HG02610 (cell line): ENCODE results near the gene REXO1.
"Not testable (repeated sequence)": the region's sequence is repeated elsewhere in the genome, so short reads cannot be mapped to it uniquely, and the experiment has no call there.

ENCODE experiments used
- ATAC-seq: cut with Tn5 transposase; IDR thresholded peaks from one replicate; pipeline ENCODE4 v1.9.1; 2021; ENCODE audit warnings: mild to moderate bottlenecking, moderate library complexity; ENCODE audit not compliant: unreplicated experiment

REXO1 gene

GRCh38 chr19:1799695-1800342 is 48.5 kb downstream of the REXO1 start:
- ATAC-seq = no peak

GRCh38 chr19:1797313-1797712 is 51.0 kb downstream of the REXO1 start:
- ATAC-seq = not testable (repeated sequence)

- no peak for ATAC-seq
Observed at GRCh38 chr19:1796395-1797142, 51.7 kb downstream of the REXO1 start.

DNA sequence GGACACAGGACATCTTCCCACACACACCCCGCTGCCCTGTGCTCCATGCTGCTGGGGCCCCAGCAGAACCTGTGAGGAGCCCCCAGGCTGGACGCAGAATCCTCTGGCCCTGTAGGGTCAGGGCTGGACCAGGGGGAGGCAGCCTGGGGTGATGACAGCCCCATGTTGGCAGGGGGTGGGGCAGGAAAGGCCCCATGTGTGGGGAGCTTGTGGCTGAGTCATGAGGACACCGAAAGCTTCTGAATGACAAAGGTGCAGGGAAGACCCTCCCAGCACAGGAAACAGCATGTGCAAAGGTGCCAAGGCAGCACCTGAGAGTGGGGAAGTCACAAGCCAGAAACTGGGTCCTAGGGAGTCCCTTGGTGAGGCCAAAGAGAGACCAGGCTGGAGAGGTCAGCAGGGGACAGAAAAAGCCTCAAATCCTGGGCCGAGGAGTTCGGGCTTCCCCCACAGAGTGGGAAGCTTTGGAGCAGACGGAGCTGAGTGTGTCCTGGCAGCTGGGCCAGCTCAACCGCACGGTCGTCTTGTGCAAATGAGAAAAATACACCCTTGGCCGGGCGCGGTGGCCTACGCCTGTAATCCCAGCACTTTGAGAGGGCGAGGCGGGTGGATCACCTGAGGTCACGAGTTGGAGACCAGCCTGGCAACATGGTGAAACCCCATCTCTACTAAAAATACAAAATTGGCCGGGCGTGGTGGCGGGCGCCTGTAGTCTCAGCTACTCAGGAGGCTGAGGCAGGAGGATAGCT is 53.7 kb downstream of the REXO1 start:
- no peak for ATAC-seq

GRCh38 chr19:1791879-1792278 is 56.4 kb downstream of the REXO1 start:
- ATAC-seq = no peak

GRCh38 chr19:1790054-1790792 is 58.1 kb downstream of the REXO1 start:
- ATAC-seq = no peak

GRCh38 chr19:1789261-1790041 is 58.8 kb downstream of the REXO1 start:
- ATAC-seq = no peak

GRCh38 chr19:1787116-1787515 is 61.2 kb downstream of the REXO1 start:
- no peak for ATAC-seq

DNA sequence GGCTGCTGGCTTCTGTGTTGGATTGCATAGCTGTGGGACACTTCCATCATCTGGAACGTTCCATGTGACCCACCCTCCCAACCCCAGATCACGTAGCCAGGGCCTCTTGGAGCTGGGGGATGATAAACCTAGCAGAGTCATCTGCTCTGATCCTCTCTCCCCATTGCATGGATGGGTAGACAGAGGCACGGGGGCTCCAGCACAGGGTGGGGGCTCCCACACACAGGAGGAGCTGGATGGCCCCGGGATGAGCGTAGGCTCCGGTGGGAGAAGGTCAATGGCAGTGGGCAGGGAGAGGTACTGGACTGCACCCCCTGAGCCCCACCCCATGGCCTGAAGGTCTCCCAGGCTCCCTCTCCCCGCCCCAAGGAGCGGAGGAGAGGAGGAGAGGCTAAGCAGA is 61.6 kb downstream of the REXO1 start:
- ATAC-seq = no peak

DNA sequence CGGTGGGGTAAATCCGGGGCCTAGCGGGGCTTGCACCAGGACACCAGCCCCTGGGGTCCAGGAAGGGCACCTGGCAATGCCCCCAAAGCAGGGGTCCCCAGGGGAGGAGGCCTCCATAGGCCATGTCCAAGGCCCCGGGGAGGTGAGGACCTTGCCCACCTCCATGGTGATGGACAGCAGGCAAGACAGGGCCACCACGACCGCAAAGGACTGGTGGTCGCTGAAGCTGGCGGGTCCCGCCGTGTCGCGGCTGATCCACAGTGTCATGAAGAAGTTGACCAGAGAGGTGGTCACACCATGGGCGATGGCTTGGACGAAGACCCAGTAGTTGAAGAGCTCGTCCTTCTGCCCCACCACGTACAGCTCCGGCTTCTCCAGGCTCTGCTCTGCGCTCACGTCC is 63.0 kb downstream of the REXO1 start:
- no peak for ATAC-seq

GRCh38 chr19:1783874-1784273 is 64.4 kb downstream of the REXO1 start:
- ATAC-seq = no peak

DNA sequence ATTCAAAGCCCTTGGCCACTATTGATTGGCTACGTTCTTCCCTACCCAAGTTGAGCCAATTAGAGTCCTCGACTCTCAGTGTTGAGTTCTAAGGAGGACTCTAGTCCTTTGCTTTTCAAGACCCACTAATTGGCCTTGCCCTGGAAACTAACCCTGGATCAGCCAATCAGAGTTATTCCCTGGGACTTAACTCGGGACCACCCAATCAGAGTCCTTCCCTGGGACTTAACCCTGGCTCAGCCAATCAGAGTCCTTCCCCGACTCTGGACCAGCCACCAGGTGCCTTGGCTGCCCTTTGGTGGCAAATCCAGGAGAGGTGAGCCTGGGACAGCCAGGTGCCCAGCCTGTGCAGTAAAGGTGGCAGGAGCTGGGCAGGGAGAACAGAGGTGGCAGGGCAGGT is 64.9 kb downstream of the REXO1 start:
- no peak for ATAC-seq

- ATAC-seq = no peak
Observed at GRCh38 chr19:1782521-1782920, 65.8 kb downstream of the REXO1 start.

DNA sequence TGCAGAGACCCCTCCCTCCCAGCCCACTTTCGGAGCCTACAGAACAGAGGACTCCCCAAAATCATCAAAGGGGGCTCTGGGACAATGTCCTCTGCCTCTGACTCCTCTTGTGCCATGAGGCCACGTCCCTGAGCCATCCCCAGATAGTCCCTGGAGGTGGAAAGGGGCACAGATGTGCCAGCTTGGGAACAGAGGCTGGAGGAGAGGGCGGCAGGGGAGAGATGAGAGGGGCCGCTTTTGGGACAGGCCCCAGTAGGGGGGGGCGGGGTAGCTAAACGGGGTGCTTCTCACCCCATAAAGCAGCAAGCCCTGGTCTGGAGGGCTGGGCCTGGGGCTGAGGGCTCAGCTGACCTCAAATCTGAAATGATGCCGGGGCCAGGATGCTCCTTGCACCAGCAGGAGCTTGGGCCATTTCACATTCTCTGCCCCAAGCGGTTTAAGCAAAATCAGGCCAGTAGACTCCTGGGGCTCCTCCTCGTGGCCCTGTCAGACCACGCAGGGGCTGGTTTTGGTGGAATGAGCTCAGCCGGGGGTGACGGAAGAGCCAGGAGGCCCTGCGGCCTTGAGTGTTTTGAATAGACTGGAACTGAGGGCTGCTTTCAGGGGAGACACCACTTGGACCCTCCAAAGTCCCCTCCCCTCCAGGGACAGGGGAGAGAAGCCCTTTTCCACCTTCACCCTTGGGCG is 67.9 kb downstream of the REXO1 start:
- no peak for ATAC-seq

DNA sequence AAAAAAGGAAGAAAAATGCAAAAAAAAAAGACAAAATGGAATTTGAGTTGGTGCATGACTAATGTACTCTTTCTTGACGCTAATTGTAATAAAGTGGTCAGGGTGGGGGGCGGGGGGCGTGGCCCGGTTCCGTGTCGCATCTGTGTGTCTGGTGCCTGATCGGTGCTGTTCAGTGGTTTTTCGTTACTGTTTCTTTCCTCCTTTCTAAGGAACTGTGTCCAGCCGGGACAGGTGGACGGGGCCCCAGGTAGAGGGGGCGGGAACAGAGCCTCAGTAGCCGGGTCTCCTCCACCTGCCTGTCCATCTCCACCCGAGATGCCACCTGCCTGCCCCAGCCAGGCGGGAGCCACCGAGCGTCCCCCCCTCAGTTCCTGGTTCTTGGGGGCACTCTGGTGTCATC is 68.7 kb downstream of the REXO1 start:
- no peak for ATAC-seq

DNA sequence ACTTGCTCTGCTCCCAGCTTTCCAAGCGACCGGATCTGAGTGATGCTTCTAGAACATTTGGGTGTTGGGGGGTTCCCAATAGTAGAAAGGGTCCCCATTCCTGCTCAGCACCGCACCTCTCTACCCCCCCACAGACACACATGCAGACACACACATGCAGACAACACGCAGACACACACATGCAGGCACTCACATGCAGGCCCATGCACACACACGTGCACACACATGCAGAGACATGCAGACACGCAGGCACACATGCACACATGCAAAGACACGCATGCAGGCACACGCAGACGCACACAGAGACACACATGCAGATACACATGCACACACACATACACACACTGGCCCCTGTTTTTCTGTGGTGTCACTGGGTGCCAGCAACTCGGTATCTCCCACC is 71.1 kb downstream of the REXO1 start:
- no peak for ATAC-seq

DNA sequence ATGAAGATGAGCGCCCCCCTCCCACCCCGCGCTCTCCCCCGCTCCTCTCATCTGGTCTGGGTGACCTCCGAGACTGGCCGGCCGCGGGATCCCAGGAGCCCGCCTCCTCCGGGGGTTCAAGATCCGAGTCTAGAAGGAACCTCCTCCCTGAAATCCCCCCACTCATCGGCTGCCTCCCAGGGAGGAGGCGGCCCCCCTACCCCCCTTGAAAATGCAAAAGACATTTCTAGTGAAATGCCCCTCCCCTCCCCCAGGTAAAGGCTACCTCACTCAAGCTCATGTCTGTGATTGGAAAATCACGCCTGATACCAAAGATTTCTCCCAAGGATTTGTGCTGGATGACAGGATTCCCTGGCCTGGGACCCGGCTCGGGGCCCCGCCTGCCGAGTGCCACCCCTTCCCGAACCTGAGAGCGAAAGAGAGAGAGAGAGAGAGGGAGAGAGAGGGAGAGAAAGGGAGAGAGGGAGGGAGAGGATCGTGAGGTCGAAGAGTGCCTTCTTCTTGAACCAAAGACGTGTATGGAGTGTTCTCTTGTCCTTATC is 71.6 kb downstream of the REXO1 start:
- no peak for ATAC-seq

DNA sequence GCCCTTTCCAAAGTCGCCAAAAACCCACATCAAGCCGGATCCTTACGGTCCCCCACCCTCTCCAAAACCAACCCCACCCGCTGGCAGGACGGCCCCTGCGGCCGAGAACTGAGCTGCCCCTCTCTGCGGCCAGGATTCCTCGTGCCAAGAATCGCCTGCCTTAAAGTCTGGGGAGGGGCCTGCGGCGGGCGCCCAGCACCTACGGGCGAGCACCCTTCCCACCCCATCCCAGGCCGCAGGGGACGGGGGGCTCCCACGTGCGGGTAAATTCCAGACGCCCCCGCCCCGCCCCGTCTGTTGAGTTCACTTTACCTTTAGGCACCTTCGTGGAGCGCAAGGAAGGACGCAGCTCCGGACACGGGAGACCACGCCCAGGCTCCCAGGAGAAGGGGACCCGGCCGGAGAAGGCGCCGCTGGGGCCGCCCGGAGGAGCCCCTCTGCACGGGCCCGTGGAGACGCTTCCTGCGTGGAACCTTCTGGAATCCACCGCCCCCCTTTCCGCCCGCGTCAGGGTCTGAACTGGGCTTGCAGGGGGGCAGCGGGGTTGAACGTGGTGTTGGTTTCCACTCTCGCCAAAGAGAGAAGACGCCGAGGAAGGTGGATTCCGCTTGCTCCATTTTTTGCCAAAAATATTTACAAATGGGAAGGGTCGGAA is 72.2 kb downstream of the REXO1 start:
- no peak for ATAC-seq
